GM12878 (cell line): ENCODE data around the gene IMMT. TPM values are rescaled to one million over a fixed set of nuclear protein-coding genes. Genes with fewer than 3 reads are reported as not detected.

Experiments used
- ATAC-seq: fragments of 200-7000 bp; cut with Tn5 transposase; 3 replicates; pipeline ENCODE4 v1.9.1; 2020; ENCODE audit warnings: mild to moderate bottlenecking, moderate library complexity
- BruUV-seq: library from RNA; stranded (reverse); fragments of 400-500 nt; replicated peaks from 2 replicates; lab custom pipeline; 2021; lab: Mats Ljungman, UMichigan
- CTCF ChIA-PET: fragments of 300-600 bp; sonication (Branson Sonifier 250); formaldehyde crosslinking; extraction: SDS; loops from one replicate; lab custom pipeline; 2021; ENCODE audit warnings: inconsistent platforms; lab: Yijun Ruan, JAX
- POLR2A ChIA-PET: fragments of 350-600 bp; formaldehyde crosslinking; extraction: SDS; loops from one replicate; lab custom pipeline; 2021; ENCODE audit warnings: inconsistent platforms; lab: Charles Lee
- RAD21 ChIA-PET: fragments of 300-600 bp; sonication (Branson Sonifier 250); formaldehyde crosslinking; loops from one replicate; lab custom pipeline; 2023; ENCODE audit warnings: antibody characterized with exemption; ENCODE audit not compliant: unreplicated experiment; lab: Charles Lee
- SMC1A ChIA-PET: fragments of 300-600 bp; sonication (Branson Sonifier 250); formaldehyde crosslinking; loops from one replicate; lab custom pipeline; 2023; ENCODE audit not compliant: unreplicated experiment, uncharacterized antibody; lab: Charles Lee
- DNase-seq: peaks from one replicate; pipeline ENCODE4 v3.0.0-alpha.2; 2011; ENCODE audit warnings: low read depth, low spot score
- FAIRE-seq: peaks from 3 replicates; lab custom pipeline; 2011; peaks lifted over from hg19 to GRCh38; lab: Jason Lieb, UNC
- H2AFZ ChIP-seq: 2 replicates; pipeline ENCODE4 v1.6.0; 2011; ENCODE audit warnings: low read depth, low read length, control low read depth; ENCODE audit not compliant: control insufficient read depth
- H3K27ac ChIP-seq: 2 replicates; pipeline ENCODE4 v1.5.1; 2011; ENCODE audit warnings: control low read depth; ENCODE audit not compliant: control insufficient read depth, insufficient read depth
- H3K27me3 ChIP-seq, 2 experiments: replicated peaks in 1 of 2; 2 replicates each; pipeline versions ENCODE4 v1.6.0 to v1.6.1; 2011; ENCODE audit warnings: low read length in 1 of 2; ENCODE audit not compliant: control insufficient read depth in 2 of 2, insufficient read depth in 2 of 2
- H3K36me3 ChIP-seq, 2 experiments: 2 replicates each; pipeline ENCODE4 v1.5.1; 2011; ENCODE audit warnings: low read length in 1 of 2; ENCODE audit not compliant: control insufficient read depth in 2 of 2, insufficient read depth in 2 of 2
- H3K4me1 ChIP-seq: 2 replicates; pipeline ENCODE4 v1.6.1; 2011; ENCODE audit warnings: mild to moderate bottlenecking, low read length, moderate library complexity, mixed read lengths; ENCODE audit not compliant: control insufficient read depth, insufficient read depth
- H3K4me2 ChIP-seq: 2 replicates; pipeline ENCODE4 v1.6.0; 2011; ENCODE audit warnings: control low read depth; ENCODE audit not compliant: control insufficient read depth, insufficient read depth
- H3K4me3 ChIP-seq: fragments of 200-600 bp; sonication (generic); 2 replicates; pipeline ENCODE4 v1.5.1; 2016
- H3K79me2 ChIP-seq: 2 replicates; pipeline ENCODE4 v1.6.0; 2011; ENCODE audit warnings: low read length; ENCODE audit not compliant: control insufficient read depth, insufficient read depth
- H3K9ac ChIP-seq: 2 replicates; pipeline ENCODE4 v1.8.0; 2011; ENCODE audit warnings: low read length, control low read depth, mixed read lengths; ENCODE audit not compliant: control insufficient read depth, insufficient read depth
- H3K9me3 ChIP-seq: replicated peaks from 3 replicates; pipeline ENCODE4 v1.5.1; 2011; ENCODE audit warnings: mild to moderate bottlenecking, low read length; ENCODE audit not compliant: control insufficient read depth, insufficient read depth
- H4K20me1 ChIP-seq: 2 replicates; pipeline ENCODE4 v1.6.0; 2011; ENCODE audit not compliant: control insufficient read depth, insufficient read depth
- BMI1 ChIP-seq: fragments of 450-650 bp; IDR thresholded peaks from 2 replicates; pipeline ENCODE4 v1.6.1; 2016; ENCODE audit warnings: mild to moderate bottlenecking, moderate library complexity, borderline replicate concordance
- MTA2 ChIP-seq: fragments of 450-650 bp; IDR thresholded peaks from 2 replicates; pipeline ENCODE4 v1.6.1; 2016; ENCODE audit warnings: low read depth, mild to moderate bottlenecking, moderate library complexity
- NFYB ChIP-seq: IDR thresholded peaks from 2 replicates; pipeline ENCODE4 v1.6.1; 2011; ENCODE audit warnings: low read depth, mild to moderate bottlenecking, low read length, improper control_type of control experiment, moderate library complexity; ENCODE audit not compliant: insufficient read depth
- POLR2A ChIP-seq: IDR thresholded peaks from 2 replicates; pipeline ENCODE4 v1.6.1; 2011; ENCODE audit warnings: low read depth, mild to moderate bottlenecking, low read length
- SUPT20H ChIP-seq: IDR thresholded peaks from 2 replicates; pipeline ENCODE4 v1.6.1; 2011; ENCODE audit warnings: low read depth, mild to moderate bottlenecking, low read length, moderate library complexity, borderline replicate concordance; ENCODE audit not compliant: control insufficient read depth
- TARDBP ChIP-seq: IDR thresholded peaks from 2 replicates; pipeline ENCODE4 v1.6.1; 2016; ENCODE audit warnings: borderline replicate concordance
- YY1 ChIP-seq: IDR thresholded peaks from 2 replicates; pipeline ENCODE4 v1.6.1; 2011; ENCODE audit warnings: low read depth, mild to moderate bottlenecking, low read length
- ZSCAN29 ChIP-seq: fragments of 450-650 bp; IDR thresholded peaks from 2 replicates; pipeline ENCODE4 v1.6.1; 2017; ENCODE audit warnings: mild to moderate bottlenecking, moderate library complexity
- WGBS: methylation state at CpG from one replicate; pipeline ENCODE4 v1.1.6; 2016; ENCODE audit warnings: low lambda C conversion rate; ENCODE audit not compliant: insufficient replicate concordance, insufficient coverage; ENCODE audit errors: missing lambda C conversion rate; 5-methylcytosine and 5-hydroxymethylcytosine counted together
- in situ Hi-C: fragments of 300-500 bp; cut with MboI; formaldehyde crosslinking; loops from 9 replicates; pipeline ENCODE4 v1.14.3; 2018; ENCODE audit warnings: mixed read lengths
- intact Hi-C: fragments of 100-400 bp; cut with micrococcal nuclease; formaldehyde crosslinking; loops from one replicate; pipeline ENCODE4 v1.14.2; 2022; ENCODE audit not compliant: unreplicated experiment
- polyA plus RNA-seq, 11 experiments: library from polyadenylated mRNA; depleted of rRNA in 4 of 11; unstranded in 6 of 11; stranded (reverse) in 5 of 11; fragments of >200 nt; fragmentation: Nextera tagmentation in 4 of 11; fragmentation: Illumina TruSeq in 1 of 11; extraction: Ambion mirVana in 4 of 11; extraction: Trizol in 1 of 11; gene quantifications; 1 replicate in 1 of 11; 2 replicates in 10 of 11; pipeline versions ENCODE4 v1.2.1 to v1.2.3, GENCODE V29; 2011 to 2016; ENCODE audit warnings: inconsistent platforms in 2 of 11, missing spikeins in 2 of 11, low read depth in 1 of 11
- total RNA-seq, 4 experiments: library from RNA; depleted of rRNA in 3 of 4; stranded (reverse); fragments of >200 nt in 3 of 4; fragmentation: Illumina TruSeq in 1 of 4; extraction: Trizol in 1 of 4; gene quantifications; 2 replicates each; pipeline versions ENCODE4 v1.2.1 to v1.2.3, GENCODE V29; 2013 to 2021
- TF ChIP-seq, protein P1 (sequence below): IDR thresholded peaks from 2 replicates; pipeline ENCODE4 v1.6.1; 2011; ENCODE audit warnings: borderline replicate concordance, low read depth, mild to moderate bottlenecking, moderate library complexity, low read length; ENCODE audit not compliant: insufficient read depth, poor library complexity, severe bottlenecking
- TF ChIP-seq, protein P2 (sequence below): IDR thresholded peaks from 2 replicates; pipeline ENCODE4 v1.6.1; 2012; ENCODE audit warnings: low read length, inconsistent platforms
- TF ChIP-seq, protein P3 (sequence below): fragments of 150-350 bp; IDR thresholded peaks from 2 replicates; pipeline ENCODE4 v1.6.1; 2016; ENCODE audit warnings: low read depth, low read length

IMMT gene
- total and polyA plus RNA-seq, 10 of the 15 experiments (the other 5 are each of a cell fraction or from before 2014, with no cell fraction given), result 78.4 to 149 (median 98.7) TPM

DNA sequence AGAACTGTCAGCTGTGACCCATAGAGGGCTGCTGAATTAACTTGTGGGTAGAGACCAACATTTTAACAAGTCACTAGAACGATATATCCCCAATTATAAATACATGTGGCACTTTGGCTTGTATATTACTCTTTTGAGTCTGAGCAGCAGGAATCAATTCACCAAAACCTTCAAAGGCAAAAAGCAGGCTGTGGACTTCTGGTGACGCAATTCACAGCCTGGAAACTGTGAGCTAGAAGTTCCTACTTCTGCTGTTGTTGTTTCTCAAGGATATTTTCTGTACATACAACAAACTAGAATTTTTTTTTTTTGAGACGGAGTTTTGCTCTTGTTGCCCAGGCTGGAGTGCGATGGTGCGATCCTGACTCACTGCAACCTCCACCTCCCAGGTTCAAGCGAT, 52.0 kb downstream of the IMMT start (continued):
- TF ChIP-seq MTA2 (no peak), ZSCAN29 (no peak), NFYB (no peak)
- TF ChIP-seq, protein P1, sequence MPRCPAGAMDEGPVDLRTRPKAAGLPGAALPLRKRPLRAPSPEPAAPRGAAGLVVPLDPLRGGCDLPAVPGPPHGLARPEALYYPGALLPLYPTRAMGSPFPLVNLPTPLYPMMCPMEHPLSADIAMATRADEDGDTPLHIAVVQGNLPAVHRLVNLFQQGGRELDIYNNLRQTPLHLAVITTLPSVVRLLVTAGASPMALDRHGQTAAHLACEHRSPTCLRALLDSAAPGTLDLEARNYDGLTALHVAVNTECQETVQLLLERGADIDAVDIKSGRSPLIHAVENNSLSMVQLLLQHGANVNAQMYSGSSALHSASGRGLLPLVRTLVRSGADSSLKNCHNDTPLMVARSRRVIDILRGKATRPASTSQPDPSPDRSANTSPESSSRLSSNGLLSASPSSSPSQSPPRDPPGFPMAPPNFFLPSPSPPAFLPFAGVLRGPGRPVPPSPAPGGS, result no peak

DNA sequence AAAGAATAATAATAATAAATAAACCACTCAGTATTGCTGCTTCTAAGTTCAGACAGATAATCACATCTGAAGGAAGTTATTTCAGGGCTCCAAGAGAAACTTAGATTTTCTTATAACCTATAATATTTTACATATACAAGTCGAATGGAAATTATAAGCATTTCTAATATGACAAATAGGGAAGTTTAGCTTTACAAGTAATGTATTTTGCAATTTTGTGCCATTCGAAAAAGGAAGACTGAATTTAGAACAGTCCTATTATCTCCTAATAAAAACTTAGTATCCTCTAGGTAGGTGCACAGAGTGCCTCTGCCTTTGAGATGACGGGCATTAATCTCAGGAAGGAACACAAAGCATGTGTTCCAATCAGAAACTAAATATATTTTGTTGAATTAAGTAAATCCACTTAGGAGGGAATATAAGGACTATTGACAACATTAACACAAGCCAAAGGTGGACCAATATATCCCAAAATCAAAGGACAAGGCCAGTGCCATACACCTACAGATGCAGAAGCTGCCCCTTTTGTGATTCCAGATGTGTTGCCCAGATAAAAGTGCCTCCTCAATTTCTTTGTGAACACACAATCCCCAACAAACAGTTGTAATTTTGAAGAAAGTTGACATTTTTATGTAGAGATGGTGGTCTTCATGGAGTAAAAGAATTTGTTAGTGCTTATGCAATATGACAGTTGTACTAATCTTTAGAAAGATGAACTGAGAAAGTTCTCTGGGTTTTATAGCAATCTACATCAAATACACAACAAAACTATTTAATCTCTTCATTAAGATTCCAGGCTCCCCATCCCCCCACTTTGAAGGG, 52.6 kb downstream of the IMMT start:
- SMC1A ChIA-PET, result no interaction called here
- Histone ChIP-seq H3K27ac (no peak overlapping the region), H3K4me1 (no peaks in the 10 kb centered on the region), H3K4me2 (no peak overlapping the region), H4K20me1 (no peaks in the 10 kb centered on the region), H3K4me3 (no peak overlapping the region), H3K9me3 (no peaks in the 10 kb centered on the region), H3K79me2 (no peaks in the 10 kb centered on the region), H2AFZ (no peak overlapping the region), H3K36me3 (peaks cover 17 to 28% of the 10 kb centered on the region in 2 experiments), H3K9ac (no peak overlapping the region)
- no TSS peak for BruUV-seq
- POLR2A ChIA-PET, result interaction anchor here (0.8 to 1.3 kb wide), 2 partner anchors 14 to 42 kb away, joined by 3 to 5 read pairs; no protein-coding TSS in a partner anchor
- DNase-seq, result no peak
- intact Hi-C loops, result no loop called here
- ATAC-seq, result no peak
- WGBS, result 47% methylated on average over 3 of the region's 3 CpGs
- RAD21 ChIA-PET, result no interaction called here
- no peak for TF ChIP-seq YY1
- TF ChIP-seq POLR2A, result peak; percentile 18; the same call in 1 of the 2 replicates
- TF ChIP-seq TARDBP, result no peak
- TF ChIP-seq BMI1, result no peak
- TF ChIP-seq, protein P2, sequence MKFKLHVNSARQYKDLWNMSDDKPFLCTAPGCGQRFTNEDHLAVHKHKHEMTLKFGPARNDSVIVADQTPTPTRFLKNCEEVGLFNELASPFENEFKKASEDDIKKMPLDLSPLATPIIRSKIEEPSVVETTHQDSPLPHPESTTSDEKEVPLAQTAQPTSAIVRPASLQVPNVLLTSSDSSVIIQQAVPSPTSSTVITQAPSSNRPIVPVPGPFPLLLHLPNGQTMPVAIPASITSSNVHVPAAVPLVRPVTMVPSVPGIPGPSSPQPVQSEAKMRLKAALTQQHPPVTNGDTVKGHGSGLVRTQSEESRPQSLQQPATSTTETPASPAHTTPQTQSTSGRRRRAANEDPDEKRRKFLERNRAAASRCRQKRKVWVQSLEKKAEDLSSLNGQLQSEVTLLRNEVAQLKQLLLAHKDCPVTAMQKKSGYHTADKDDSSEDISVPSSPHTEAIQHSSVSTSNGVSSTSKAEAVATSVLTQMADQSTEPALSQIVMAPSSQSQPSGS, result no peak
- TF ChIP-seq SUPT20H, result no peak
- TF ChIP-seq, protein P3, sequence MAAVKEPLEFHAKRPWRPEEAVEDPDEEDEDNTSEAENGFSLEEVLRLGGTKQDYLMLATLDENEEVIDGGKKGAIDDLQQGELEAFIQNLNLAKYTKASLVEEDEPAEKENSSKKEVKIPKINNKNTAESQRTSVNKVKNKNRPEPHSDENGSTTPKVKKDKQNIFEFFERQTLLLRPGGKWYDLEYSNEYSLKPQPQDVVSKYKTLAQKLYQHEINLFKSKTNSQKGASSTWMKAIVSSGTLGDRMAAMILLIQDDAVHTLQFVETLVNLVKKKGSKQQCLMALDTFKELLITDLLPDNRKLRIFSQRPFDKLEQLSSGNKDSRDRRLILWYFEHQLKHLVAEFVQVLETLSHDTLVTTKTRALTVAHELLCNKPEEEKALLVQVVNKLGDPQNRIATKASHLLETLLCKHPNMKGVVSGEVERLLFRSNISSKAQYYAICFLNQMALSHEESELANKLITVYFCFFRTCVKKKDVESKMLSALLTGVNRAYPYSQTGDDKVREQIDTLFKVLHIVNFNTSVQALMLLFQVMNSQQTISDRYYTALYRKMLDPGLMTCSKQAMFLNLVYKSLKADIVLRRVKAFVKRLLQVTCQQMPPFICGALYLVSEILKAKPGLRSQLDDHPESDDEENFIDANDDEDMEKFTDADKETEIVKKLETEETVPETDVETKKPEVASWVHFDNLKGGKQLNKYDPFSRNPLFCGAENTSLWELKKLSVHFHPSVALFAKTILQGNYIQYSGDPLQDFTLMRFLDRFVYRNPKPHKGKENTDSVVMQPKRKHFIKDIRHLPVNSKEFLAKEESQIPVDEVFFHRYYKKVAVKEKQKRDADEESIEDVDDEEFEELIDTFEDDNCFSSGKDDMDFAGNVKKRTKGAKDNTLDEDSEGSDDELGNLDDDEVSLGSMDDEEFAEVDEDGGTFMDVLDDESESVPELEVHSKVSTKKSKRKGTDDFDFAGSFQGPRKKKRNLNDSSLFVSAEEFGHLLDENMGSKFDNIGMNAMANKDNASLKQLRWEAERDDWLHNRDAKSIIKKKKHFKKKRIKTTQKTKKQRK, result no peak
- TF ChIP-seq, all 136 proteins: peak for 1
- CTCF ChIA-PET, result no interaction called here
- in situ Hi-C loops, result no loop called here
- no peaks in the 10 kb centered on the region for H3K27me3 ChIP-seq
- FAIRE-seq, result no peak
